ENCODE results near the gene FBLN7. TPM values are rescaled to one million over a fixed set of nuclear protein-coding genes. Genes with fewer than 3 reads are reported as not detected.

The FBLN7 gene
- total RNA-seq, 2 donors from 2014 or later, result 1.3 to 3.9 TPM

GRCh38 chr2:112118148-112118547 is 20.0 kb upstream of the FBLN7 start:
- Histone ChIP-seq H3K9me3 (no peaks in the 10 kb centered on the region), H3K4me1 (no peaks in the 10 kb centered on the region), H3K27ac (no peak overlapping the region), H3K4me3 (no peak overlapping the region), H3K36me3 (replicated peaks in 1 of 2; ENCODE audit: insufficient read depth in 1 of 2, low read depth in 2 of 2) (peaks cover 0 to 4% of the 10 kb centered on the region in 2 donors), H3K27me3 (no peaks in the 10 kb centered on the region)
- no peak for ATAC-seq
- no peak for DNase-seq
- TF ChIP-seq CTCF (IDR thresholded peaks at IDR 0.05) (no peak), POLR2A (IDR thresholded peaks at IDR 0.05) (no peak)
- WGBS, 2 donors, result 77 to 90% methylated on average over 4 of the region's 4 CpGs
- intact Hi-C loops (cut with DNase I), result no loop called here

GRCh38 chr2:112121682-112122254 is 16.4 kb upstream of the FBLN7 start:
- peak; percentile 27 to 59 (median 44) for DNase-seq
- H3K9me3 ChIP-seq, result no peaks in the 10 kb centered on the region
- ATAC-seq, result no peak
- no peaks in the 10 kb centered on the region for H3K4me1 ChIP-seq
- H3K4me3 ChIP-seq, result no peak overlapping the region
- no peak overlapping the region for H3K27ac ChIP-seq
- H3K27me3 ChIP-seq, result no peaks in the 10 kb centered on the region
- intact Hi-C loops (cut with DNase I), result no loop called here
- TF ChIP-seq CTCF (IDR thresholded peaks at IDR 0.05) (peak; percentile 32 to 64 (median 55)), POLR2A (IDR thresholded peaks at IDR 0.05) (no peak)
- peaks cover 0 to 3% of the 10 kb centered on the region in 2 donors for H3K36me3 ChIP-seq (replicated peaks in 1 of 2; ENCODE audit: insufficient read depth in 1 of 2, low read depth in 2 of 2)

- Histone ChIP-seq H3K36me3 (replicated peaks in 1 of 2; ENCODE audit: insufficient read depth in 1 of 2, low read depth in 2 of 2) (no peaks in the 10 kb centered on the region), H3K4me1 (no peaks in the 10 kb centered on the region), H3K27me3 (no peaks in the 10 kb centered on the region), H3K27ac (no peak overlapping the region), H3K9me3 (no peaks in the 10 kb centered on the region), H3K4me3 (no peak overlapping the region)
- TF ChIP-seq POLR2A (IDR thresholded peaks at IDR 0.05), result no peak
- no peak for DNase-seq
- WGBS, 2 donors, result 70 to 82% methylated on average over 1 of the region's 1 CpG
- intact Hi-C loops (cut with DNase I), result no loop called here
- ATAC-seq, result no peak
Observed at GRCh38 chr2:112129060-112129459, 9.1 kb upstream of the FBLN7 start.

GRCh38 chr2:112133344-112133743 is 4.8 kb upstream of the FBLN7 start:
- H3K36me3 ChIP-seq (replicated peaks in 1 of 2; ENCODE audit: insufficient read depth in 1 of 2, low read depth in 2 of 2), result no peaks in the 10 kb centered on the region
- ATAC-seq (no peak), DNase-seq (no peak)
- no peaks in the 10 kb centered on the region for H3K27me3 ChIP-seq
- intact Hi-C loops (cut with DNase I), result no loop called here
- no peaks in the 10 kb centered on the region for H3K9me3 ChIP-seq
- no peak overlapping the region for H3K4me3 ChIP-seq
- H3K4me1 ChIP-seq, result peaks cover 11% of the 10 kb centered on the region
- no peak for TF ChIP-seq CTCF (IDR thresholded peaks at IDR 0.05)
- no peak for TF ChIP-seq POLR2A (IDR thresholded peaks at IDR 0.05)
- H3K27ac ChIP-seq, result no peak overlapping the region

GRCh38 chr2:112134120-112134519 is 4.1 kb upstream of the FBLN7 start:
- intact Hi-C loops (cut with DNase I), result no loop called here
- no peak overlapping the region for H3K27ac ChIP-seq
- H3K36me3 ChIP-seq (replicated peaks in 1 of 2; ENCODE audit: insufficient read depth in 1 of 2, low read depth in 2 of 2), result no peaks in the 10 kb centered on the region
- H3K9me3 ChIP-seq, result no peaks in the 10 kb centered on the region
- H3K27me3 ChIP-seq, result no peaks in the 10 kb centered on the region
- H3K4me3 ChIP-seq, result no peak overlapping the region
- TF ChIP-seq POLR2A (IDR thresholded peaks at IDR 0.05) (no peak), CTCF (IDR thresholded peaks at IDR 0.05) (no peak)
- no peak for DNase-seq
- 71 to 81% methylated on average over 4 of the region's 4 CpGs for WGBS, 2 donors
- ATAC-seq, result no peak
- peaks cover 11% of the 10 kb centered on the region for H3K4me1 ChIP-seq

Measured in body of pancreas (tissue), 4 donors.